Stimulated activated CD8-positive, alpha-beta memory T cell treated with anti-CD3 and anti-CD28 coated beads, Interleukin-12 subunit alpha, Interleukin-12 subunit beta, amount 100 ng/mL, for 1 hour (primary cell): ENCODE results near the gene SGSM2.

Source experiments
- DNase-seq: peaks from one replicate; pipeline ENCODE4 v3.0.0-alpha.2; 2020; ENCODE audit warnings: low read depth

The SGSM2 gene

GRCh38 chr17:2368359-2368758, 31.1 kb downstream of the SGSM2 start:
- DNase-seq: no peak

GRCh38 chr17:2369039-2369438, 31.7 kb downstream of the SGSM2 start:
- DNase-seq: no peak

- no peak for DNase-seq
Observed at GRCh38 chr17:2369551-2370210, 32.4 kb downstream of the SGSM2 start.

GRCh38 chr17:2370211-2370589, 32.9 kb downstream of the SGSM2 start:
- no peak for DNase-seq

GRCh38 chr17:2371183-2372130, 34.2 kb downstream of the SGSM2 start:
- no peak for DNase-seq

- DNase-seq: no peak
Observed at GRCh38 chr17:2372180-2372579, 34.9 kb downstream of the SGSM2 start.

GRCh38 chr17:2372681-2373080, 35.4 kb downstream of the SGSM2 start:
- no peak for DNase-seq

GRCh38 chr17:2373179-2373578, 35.9 kb downstream of the SGSM2 start:
- no peak for DNase-seq

- DNase-seq: no peak
Observed at GRCh38 chr17:2374549-2375285, 37.4 kb downstream of the SGSM2 start.

- no peak for DNase-seq
Observed at GRCh38 chr17:2375406-2375805, 38.1 kb downstream of the SGSM2 start.

- no peak for DNase-seq
Observed at GRCh38 chr17:2376107-2376506, 38.8 kb downstream of the SGSM2 start.

- no peak for DNase-seq
Observed at GRCh38 chr17:2377659-2378058, 40.4 kb downstream of the SGSM2 start.

- DNase-seq: no peak
Observed at GRCh38 chr17:2378905-2379304, 41.6 kb downstream of the SGSM2 start.

- no peak for DNase-seq
Observed at GRCh38 chr17:2379489-2380225, 42.4 kb downstream of the SGSM2 start.

GRCh38 chr17:2380226-2380922, 43.1 kb downstream of the SGSM2 start:
- DNase-seq: no peak

- DNase-seq: no peak
Observed at GRCh38 chr17:2380950-2381649, 43.8 kb downstream of the SGSM2 start.

GRCh38 chr17:2383628-2384167, 46.4 kb downstream of the SGSM2 start:
- no peak for DNase-seq

GRCh38 chr17:2384439-2385127, 47.3 kb downstream of the SGSM2 start:
- no peak for DNase-seq

- DNase-seq: no peak
Observed at GRCh38 chr17:2385240-2386210, 48.2 kb downstream of the SGSM2 start.
